Measurements from ENCODE around the gene PDIA2.
"Not testable (repeated sequence)": the region's sequence is repeated elsewhere in the genome, so short reads cannot be mapped to it uniquely, and the experiment has no call there.

The PDIA2 gene

DNA sequence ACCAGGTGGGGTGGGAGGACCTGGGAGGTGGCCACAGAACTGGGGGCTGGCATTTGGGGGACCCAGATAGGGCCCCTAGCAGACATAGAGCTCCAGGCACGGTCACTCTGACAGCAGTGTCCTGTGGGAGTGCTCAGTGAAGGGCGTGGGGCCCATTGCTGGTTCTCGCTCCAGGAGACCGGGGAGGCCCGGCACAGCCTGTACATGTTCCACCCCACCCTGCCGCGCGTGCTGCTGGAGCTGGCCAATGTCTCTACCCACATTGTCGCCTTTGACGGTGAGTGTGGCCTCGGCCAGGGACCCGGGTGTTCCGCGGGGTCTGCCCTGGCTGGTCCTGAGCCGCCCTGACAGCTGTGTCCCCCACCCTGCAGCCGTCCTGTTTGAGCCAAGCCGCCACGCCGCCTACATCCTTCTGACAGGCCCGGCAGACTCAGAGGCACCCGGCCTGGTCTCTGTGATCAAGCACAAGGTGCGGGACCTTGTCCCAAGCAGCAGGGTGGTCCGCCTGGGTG lies 18.5 kb upstream of the PDIA2 start:
- DNase-seq = no peak

DNA sequence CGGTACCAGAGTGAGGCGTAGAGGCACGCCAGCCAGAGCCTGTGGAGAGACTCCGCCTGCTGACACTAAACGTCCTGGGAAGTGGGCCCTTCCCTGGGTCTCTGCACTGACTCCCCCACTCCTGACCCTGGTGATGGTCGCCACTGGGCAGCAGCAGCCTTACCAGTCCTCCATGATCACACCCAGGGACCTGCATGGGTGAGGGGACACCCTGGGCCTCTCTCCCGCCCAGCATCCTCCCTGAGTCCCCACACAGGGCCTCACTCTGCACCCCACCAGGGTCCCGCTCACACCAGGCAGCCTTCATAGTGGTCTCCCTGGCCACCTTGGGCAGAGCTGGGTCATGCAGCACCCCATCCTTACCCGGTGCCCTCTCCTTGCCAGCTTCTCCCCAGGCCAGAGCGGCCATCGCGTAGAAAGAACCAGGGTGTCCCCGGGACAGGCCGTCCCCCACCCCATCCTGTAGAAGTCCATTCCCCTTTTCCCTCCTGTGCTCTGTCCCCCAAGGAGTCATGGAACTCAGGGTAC lies 17.9 kb upstream of the PDIA2 start:
- no peak for DNase-seq

DNA sequence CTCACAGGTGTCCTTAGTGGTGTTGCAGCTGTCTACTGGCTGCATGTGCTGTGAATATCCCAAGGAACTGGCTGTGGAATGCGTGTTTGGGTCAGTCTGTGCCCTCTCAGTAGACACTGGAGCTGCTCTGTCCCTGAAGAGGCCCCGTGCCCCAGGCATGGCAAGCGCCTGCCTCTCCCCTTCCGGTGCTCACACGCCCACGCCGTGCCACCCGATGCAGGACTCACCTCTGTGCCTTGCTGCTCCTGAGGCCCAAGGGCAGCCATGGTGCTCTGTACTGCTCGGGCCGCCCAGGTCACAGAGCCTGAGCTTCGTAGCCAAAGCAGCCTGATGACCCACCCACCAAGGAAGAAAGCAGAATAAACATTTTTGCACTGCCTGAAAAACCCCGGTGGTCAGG lies 17.3 kb upstream of the PDIA2 start:
- no peak for DNase-seq

DNA sequence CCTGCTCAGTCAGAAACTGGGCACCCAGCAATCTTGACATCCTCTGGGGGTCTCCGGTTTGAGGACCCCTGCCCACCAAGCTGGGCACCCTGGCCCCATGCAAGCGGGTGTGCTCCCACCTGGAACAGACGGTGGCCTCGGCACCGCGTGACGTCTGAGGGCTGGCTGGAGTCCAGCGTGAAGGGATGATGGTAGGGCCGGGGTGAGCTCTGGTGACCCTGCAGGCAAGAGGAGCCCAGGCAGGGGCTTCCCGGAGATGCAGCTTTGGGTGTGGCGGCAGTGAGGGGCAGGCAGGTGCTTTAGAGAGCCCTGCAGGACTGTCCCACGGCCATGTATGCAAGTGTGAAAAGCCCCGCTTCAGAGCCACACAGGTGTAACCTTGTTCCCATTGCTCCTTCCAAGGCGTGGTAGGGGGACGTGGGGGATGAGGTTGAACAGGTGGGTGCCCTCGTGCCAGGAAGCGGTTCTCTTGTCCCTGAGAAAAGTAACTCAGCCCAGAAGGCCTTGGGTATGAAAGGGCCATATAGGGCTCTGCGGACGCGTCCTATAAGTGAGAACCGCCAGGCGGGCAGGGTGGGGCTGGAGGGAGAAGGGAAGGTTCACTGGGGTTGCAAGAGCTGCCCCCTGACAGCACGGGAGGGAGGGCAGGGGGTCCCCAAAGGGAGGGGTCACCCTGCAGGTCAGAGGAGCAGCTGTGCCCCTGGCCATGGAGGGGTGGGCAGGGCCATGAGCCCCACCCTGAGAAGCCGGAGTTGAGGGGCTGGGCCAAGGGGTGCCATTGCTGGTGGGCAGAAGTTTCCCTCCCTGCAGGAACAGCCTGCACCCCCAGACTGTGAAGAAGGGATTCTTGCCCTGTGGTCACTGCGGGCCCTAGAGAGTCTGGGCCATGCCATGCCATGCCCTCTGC lies 16.5 kb upstream of the PDIA2 start:
- no peak for DNase-seq

DNA sequence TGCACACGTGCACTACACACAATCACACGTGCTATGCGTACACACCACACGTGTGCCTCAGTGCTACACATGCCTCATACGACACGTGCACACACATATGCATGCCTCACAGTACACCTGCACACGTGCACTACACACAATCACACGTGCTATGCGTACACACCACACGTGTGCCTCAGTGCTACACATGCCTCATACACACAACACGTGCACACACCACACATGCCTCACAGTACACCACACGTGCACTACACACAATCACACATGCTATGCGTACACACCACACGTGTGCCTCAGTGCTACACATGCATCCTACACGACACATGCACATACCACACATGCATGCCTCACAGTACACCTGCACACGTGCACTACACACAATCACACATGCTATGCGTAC lies 15.4 kb upstream of the PDIA2 start:
- DNase-seq = not testable (repeated sequence)

DNA sequence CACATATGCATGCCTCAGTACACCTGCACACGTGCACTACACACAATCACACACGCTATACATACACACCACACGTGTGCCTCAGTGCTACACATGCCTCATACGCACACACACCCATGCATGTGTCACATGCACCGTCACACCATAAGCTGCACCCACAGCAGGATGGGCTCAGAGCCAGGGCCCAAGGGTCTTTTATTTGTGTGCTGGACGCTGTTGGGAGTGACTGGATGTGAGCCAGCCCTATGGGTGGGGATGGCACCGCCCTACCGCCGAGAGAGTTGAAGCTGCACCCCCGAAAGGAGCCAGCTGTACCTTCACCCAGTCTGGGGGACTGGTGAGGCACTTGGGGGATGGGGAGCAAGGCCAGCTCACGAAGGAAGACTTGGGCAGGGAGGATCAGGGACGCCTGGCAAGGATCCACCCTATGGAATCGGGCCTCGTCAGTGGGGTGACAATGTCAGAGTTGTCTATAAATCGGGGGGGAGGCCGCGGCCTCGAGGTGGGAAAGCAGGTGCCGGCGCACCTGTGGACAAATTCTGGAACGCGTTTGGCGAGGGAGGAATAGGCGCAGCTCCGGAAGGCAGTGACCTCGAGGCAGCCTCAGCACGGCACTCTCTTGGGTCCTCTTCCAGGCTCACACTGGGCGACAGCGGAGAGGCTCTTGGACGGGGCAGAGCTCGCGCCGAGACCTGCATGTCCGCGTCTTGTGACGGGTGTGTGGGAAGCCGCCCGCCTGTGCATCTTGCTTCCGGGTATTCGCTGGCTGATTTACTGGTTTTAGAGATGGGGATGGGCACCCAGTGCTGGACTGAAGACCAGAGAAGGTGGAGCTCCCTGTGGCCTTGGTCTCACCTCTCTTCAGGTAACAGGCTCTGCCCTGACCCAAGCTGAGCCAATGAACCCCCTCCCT lies 14.6 kb upstream of the PDIA2 start:
- DNase-seq = no peak

DNA sequence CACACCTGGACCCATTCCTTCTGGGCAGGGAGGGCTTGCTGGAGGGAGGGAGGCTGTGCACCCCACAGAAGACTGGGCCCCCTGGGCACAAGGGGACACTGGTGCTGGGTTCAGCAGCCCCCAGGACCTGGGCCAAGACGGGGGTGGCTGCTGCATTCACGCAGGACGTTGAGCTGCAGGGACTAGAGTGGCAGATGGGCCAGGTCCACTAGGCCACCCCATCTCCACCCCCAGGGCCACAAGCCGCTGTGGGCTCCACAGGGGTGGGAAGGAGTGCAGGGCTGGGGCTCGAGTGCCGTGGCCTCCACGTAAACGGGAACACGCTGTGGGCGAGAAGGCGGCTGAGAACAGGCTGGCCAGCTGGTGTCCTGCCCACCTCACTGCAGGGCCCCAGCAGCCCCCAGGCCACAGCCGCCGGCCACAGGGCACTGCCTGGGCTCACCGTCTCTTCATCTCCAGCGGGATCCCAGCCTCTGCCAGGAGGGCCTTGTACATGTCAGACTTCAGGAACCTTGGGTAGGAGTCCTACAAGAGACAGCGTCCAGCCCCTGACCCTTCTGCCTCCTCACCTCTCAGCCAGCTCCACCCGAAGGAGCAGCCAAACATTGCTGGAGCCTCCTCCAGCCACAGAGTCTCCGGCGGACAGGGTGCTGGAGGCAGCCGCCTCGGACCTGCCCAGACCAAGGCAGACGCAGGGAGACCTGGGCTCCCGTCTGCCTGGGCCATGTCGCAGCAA lies 13.7 kb upstream of the PDIA2 start:
- DNase-seq = no peak

DNA sequence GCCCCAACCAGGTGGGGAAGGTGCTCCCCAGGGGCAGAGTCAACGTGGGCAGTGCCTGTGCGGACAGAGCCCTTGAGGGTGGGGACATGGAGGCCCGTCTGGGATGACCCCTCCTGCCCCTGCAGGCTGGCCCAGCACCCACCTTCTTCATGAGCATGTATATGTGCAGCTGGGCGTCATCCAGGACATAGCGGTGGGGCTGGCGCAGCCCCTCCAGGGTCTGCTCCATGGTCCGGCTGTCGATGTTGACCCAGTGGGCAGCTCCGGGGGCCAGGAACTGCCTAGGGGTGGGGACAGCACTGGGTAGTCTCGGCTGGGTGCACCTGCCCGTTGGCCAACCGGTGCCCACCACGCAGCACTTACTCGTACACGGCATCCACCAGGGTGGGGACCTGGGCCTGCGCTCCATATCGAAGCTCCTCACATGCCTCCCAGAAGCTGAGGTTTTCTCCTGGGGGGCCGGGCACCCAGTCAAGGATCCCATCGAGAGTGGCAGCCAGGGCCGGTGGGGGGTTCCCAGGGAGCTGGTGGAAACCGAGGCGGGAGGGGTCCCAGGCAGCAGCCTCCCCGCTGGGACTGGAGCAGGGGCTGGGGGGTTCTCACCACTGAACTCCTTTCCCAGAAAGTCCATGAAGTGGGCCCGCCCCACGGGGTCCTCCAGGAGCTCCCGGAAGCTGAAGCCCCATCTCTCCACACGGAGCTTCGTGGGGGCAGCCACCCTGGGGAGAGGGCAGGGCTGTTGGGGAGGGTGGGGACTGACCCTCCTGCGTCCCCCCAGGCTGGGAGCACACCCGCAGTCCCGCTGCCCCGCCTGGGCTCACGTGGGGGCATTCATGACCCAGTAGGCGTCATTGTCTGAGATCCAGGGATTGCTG lies 12.3 kb upstream of the PDIA2 start:
- DNase-seq = no peak

DNA sequence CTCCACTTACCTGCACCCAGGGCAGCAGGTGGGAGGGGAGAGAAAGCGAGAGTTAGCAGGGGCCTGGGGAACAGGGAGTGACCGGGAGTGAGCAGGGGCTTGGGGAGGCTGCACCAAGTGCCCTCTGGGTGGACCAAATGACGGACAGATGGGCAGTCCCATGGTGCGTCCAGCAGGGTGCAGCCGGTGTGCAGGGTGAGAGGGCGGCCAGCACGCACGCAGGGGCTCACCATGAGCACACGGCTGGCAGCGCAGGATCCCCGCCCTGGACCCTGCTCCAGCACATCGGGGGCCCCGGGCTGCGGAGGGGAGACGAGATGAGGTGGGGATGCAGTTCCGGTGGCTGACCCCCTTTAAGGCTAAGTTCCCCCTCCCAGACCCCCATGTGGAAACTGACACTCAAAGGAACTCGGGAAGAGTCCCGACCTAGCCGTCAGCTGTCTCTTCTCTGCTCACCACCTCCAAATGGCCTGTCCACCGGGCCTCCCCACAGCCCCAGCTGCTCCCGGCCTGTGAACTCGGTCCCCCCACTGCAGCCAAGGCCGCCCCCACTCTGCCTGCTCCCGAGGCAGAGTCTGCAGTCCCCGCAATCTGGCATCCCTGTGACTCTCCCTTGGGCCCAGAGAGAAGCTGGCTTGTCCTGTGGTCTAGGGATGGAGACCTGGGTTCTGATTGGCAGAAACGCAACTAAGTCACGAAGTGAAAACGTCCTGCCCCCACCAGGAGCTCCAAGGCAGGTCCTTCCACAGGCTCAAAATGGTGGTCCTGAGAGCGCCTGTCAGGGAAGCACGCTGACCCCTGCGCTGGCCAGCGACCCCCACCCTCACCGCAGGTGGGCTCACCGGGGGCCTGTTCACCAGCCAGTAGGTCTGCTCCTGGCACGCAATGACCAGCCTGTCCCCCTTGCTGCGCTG lies 10.1 kb upstream of the PDIA2 start:
- no peak for DNase-seq

DNA sequence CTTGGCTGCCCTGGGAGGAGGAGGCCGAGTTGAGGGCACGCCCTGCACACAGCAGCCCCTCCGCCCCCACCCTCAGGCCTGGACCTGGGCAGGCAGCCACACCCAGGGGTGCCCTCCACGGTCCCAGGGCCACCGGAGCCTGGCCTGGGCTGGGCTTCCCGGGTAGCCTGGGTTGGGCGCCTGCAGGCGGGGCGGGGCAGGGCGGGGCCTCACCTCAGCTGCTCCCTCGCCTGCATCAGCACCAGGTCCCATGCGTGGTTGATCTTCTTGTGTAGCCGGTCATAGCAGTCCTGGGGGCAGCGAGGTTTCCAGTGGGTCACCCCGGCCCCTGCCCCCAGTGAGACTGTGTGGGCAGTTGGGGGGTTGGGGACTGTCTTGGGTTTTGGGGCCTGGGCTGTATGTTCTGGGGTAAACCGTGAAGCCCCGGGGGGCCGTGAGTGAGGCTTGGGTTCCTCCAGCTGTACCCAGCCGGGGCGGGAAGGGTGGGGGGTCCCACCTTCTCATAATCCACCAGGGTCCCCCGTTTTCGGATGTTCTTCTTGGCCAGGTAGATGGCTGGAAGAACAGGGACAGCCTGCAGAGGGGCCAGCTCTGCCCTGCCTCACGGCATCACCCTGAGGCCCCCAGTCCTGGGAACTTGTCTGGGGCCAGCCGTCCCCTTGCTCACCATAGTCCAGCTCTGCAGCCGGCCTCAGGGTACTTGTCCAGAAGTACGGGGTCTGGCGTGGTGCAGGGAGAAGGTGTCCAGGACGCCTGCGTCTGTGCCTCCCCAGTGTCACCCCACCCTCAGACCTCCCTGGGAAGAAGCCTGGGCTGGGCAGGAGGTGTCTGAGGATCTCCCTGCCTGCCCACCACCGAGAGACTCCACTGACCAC lies 9.2 kb upstream of the PDIA2 start:
- DNase-seq = no peak

DNA sequence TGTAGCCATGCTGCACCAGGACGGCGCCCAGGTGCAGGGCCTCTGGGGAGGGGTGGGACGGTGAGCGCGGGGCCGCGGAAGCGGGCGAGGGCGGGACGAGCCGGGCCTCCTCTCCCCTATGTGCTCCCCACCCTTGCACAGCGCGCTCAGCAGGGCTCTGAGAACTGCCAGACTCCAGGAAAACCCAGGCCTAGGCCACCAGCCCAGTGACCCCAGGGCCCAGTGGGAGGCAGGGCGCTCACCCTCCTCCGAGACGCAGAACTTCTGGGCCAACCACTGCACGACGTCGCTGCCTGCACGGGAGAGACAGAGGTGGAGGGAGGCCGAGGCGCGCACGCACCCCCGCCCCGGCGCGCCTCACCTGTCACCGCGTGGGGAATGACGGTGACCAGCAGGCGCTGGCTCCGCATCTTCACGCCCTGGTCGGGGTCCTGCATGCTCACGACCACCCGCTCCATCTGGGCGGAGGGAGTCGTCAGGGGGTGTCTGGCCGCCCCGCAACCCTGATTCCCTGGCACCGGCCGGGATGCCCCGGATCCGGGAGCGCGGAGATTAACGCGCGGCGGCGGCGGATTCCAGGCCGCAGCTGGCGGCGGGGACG lies 7.8 kb upstream of the PDIA2 start:
- no peak for DNase-seq

DNA sequence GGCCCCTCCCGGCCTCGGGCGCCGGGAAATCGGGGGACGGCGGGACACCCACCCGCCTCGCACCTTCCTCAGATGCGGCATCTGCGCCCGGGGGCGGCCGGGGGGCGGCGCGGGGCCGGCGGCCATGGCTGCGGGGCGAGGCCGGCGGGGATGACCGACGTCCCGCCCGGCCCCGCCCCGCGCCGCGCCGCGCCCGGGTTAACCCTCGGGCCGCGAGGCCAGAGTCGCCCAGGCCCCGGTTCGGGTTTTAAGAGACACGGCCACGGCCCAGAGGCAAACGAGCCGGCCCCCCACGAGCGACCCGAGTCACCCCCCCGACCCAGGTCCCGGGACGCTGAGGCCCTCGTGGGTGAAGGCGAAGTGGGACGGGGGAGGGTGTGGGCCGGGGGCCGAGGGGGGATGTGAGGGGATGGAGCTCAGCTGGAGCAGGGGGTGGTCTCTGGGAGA lies 7.2 kb upstream of the PDIA2 start, which contains the start of gene RGS11:
RGS11 (minus strand) TSS at position 159 of the 447 bp plus-strand sequence; CDS start at position 126, 33 bp downstream.
- no peak for DNase-seq

DNA sequence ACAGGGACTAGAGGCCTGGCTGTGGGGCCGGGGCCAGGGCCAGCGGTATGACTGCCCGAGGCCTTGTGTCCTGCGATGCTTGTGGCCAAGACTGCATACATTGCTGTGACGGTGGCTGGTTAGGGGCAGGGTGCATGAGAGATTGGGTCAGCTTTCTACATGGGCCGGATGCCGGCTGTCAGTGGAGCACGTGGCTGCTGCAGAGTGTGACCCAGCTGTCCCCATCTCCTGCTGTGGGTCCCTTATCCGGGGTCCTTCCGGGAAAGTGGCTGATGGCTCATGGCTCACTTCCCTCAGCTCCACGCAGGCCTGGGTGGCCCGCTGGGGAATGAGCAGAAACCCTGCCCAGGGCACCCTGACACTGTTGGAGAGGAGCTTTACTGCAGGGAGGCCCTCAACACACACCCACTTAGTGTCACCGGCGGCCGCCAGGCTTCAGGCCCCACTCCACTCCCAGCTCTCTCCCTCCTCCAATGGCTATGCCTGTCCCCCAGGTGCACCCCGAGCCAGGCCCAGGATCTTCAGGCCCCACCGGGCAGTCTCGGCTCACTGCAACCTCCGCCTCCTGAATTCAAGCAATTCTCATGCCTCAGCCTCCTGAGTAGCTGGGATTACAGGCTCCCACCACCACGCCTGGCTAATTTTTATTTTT lies 6.4 kb upstream of the PDIA2 start:
- DNase-seq = no peak

DNA sequence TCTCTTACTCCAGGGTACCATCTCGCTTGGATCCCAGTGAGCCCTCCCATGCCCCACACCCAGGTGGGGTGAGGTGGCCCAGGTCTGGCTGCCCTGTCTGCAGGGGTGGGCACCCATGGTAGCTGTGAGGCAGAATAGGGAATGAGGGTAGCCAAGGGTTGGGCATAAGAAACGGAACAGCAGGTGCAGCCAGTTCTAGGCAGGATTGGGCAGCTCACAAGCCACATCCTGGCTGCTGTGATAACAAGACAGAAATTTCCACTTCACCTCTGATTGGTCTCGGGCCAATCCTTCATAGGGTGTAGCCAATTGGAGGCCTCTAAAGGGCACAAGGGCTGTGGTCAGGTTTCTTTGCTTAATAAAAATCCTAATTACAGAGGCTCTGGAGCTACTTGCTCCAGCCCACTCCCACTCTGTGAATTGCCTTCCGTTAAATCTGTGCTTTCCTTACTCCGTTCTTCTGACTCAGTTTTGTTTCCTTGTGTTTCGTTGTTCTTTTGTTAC lies 4.0 kb upstream of the PDIA2 start:
- DNase-seq = peak; percentile 66

DNA sequence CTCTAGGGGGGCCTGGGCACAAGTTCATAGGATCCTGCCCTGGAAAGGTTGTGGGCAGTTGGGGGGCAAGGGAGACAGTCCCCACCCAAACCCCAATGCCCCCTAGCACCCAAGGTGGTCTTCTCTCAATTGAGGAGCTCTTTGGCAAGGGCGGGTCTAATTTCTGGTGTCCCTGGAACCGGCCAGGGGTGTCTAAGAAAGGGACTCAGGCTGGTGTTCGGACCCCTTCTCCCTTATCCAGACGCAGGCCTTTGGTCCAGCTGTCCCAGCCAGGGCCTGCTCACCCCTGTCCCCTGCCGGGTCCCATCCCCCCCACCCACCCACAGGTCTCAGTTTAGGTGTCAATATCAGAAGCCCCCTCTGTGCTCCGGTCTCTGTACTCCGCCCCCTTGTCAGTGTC lies 3.4 kb upstream of the PDIA2 start:
- no peak for DNase-seq

DNA sequence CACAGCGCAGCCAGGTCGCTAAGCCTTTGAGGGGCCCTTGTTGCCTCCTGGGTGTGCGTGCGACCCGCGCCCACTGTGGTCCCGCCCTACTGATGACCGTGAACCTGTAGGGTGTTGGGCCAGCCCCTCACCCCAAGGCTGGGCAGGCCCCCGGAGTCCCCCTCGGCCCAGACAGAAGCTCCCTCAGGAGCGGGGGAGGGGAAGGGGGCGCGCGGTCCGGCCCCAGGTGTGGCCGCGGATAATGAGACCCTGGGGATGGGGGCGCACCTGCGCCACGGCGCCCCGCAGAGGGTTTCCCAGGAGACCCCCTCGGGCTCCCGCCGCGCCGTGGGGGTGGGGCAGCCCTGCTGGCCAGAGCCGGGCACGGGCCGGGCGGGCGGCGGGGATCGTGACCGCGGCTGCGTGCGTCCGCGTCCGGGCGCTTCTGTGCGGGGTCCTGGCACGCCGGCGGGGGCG lies 2.9 kb upstream of the PDIA2 start:
- DNase-seq = no peak

DNA sequence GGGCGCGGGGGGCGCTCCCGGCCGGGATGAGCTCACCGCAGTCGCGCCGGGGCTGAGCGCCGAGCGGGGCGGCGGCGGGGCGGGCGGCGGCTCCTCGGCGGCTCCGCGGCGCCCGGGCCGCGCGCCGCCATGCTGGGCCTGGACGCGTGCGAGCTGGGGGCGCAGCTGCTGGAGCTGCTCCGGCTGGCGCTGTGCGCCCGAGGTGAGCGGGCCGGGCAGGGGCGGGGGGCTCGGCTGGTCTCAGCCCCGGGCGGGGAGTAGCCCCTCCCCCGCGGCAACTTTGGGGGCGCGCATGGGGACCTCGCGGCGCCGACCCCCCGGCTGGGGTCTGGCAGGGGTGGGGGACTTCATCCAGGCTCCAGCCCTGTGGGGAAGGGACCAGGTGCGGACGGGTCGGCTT lies 2.4 kb upstream of the PDIA2 start, which contains the start of gene ARHGDIG:
ARHGDIG (plus strand) TSS at position 40 of the 400 bp plus-strand sequence; CDS start at position 130, 90 bp downstream.
- no peak for DNase-seq
